ENCODE measurements around the gene SEMA3E.

SEMA3E gene

GRCh38 chr7:83648464-83649241, at the start of gene SEMA3E:
Gene SEMA3E (minus strand): TSS chr7:83649139.
- no peaks in the 10 kb centered on the region for H3K27me3 Mint-ChIP-seq (ENCODE audit: low read depth, poor library complexity)
- no peak within 1 kb of the TSS for H3K27ac Mint-ChIP-seq
- H3K4me3 Mint-ChIP-seq = peak within 1 kb of the TSS; percentile 85
- H3K9me3 Mint-ChIP-seq = no peaks in the 10 kb centered on the region
- TF ChIP-seq CTCF (IDR thresholded peaks at IDR 0.05) = no peak
- peak; percentile 24 for DNase-seq
- H3K4me1 Mint-ChIP-seq = peaks cover 16% of the 10 kb centered on the region
- no peaks in the 10 kb centered on the region for H3K36me3 Mint-ChIP-seq (ENCODE audit: low read depth)

GRCh38 chr7:83697804-83698530, 49.0 kb upstream of the SEMA3E start:
- Mint-ChIP-seq H3K4me1 (peaks cover 20% of the 10 kb centered on the region), H3K4me3 (no peak overlapping the region), H3K9me3 (no peaks in the 10 kb centered on the region), H3K27me3 (ENCODE audit: low read depth, poor library complexity) (no peaks in the 10 kb centered on the region), H3K27ac (peak overlapping the region; percentile 46), H3K36me3 (ENCODE audit: low read depth) (no peaks in the 10 kb centered on the region)
- no peak for DNase-seq
- TF ChIP-seq CTCF (IDR thresholded peaks at IDR 0.05) = no peak

GRCh38 chr7:83696101-83696500, 47.2 kb upstream of the SEMA3E start:
- Mint-ChIP-seq H3K27ac (no peak overlapping the region), H3K36me3 (ENCODE audit: low read depth) (no peaks in the 10 kb centered on the region), H3K9me3 (no peaks in the 10 kb centered on the region), H3K4me1 (peaks cover 7% of the 10 kb centered on the region), H3K4me3 (no peak overlapping the region), H3K27me3 (ENCODE audit: low read depth, poor library complexity) (no peaks in the 10 kb centered on the region)
- DNase-seq = no peak
- no peak for TF ChIP-seq CTCF (IDR thresholded peaks at IDR 0.05)

GRCh38 chr7:83695128-83695960, 46.4 kb upstream of the SEMA3E start:
- Mint-ChIP-seq H3K27me3 (ENCODE audit: low read depth, poor library complexity) (no peaks in the 10 kb centered on the region), H3K4me1 (peaks cover 12% of the 10 kb centered on the region), H3K36me3 (ENCODE audit: low read depth) (no peaks in the 10 kb centered on the region), H3K4me3 (no peak overlapping the region), H3K27ac (no peak overlapping the region), H3K9me3 (no peaks in the 10 kb centered on the region)
- no peak for TF ChIP-seq CTCF (IDR thresholded peaks at IDR 0.05)
- no peak for DNase-seq

GRCh38 chr7:83693256-83693655, 44.3 kb upstream of the SEMA3E start:
- Mint-ChIP-seq H3K4me3 (no peak overlapping the region), H3K27me3 (ENCODE audit: low read depth, poor library complexity) (no peaks in the 10 kb centered on the region), H3K4me1 (peaks cover 5% of the 10 kb centered on the region), H3K27ac (no peak overlapping the region), H3K9me3 (no peaks in the 10 kb centered on the region), H3K36me3 (ENCODE audit: low read depth) (no peaks in the 10 kb centered on the region)
- TF ChIP-seq CTCF (IDR thresholded peaks at IDR 0.05) = no peak
- DNase-seq = no peak

All from nephron progenitor cell (in vitro differentiated cells).